Measurements from ENCODE around the gene WEE1.

DNA sequence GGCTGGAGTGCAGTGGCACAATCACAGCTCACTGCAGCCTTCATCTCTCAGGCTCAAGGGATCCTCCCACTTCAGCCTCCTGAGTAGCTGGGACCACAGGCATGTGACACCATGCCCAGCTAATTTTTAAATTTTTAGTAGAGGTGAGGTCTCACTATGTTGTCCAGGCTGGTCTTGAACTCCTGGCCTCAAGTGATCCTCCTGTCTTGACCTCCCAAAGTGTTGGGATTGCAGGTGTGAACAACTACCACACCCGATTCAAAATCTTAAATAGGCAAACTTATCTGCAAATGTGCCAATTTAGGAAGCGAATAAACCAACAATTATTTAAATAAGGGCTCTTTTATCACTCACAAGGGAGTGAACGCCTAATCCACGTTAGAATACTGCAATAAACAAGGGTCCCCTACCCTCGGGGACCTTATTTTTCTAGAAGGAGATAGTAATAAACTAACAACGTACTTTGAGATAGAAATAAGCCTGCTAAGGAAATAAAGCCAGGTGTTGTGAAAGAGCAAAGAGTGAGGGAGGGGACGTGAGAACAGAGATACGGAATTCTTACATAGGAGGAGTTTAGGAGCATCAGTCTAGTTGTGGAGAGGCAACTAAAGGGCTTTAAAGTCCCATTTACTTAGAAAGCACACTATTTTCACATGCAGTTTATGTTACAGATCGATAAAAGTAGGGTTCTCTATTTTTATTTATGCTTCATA lies 3.0 kb upstream of the WEE1 start:
- no peak for TF ChIP-seq ZNF302 (tag by site-specific recombination; IDR thresholded peaks at IDR 0.05; ENCODE audit: low read depth)
- TF ChIP-seq ZNF660 (tag by site-specific recombination; IDR thresholded peaks at IDR 0.05): no peak
- TF ChIP-seq, protein P1, sequence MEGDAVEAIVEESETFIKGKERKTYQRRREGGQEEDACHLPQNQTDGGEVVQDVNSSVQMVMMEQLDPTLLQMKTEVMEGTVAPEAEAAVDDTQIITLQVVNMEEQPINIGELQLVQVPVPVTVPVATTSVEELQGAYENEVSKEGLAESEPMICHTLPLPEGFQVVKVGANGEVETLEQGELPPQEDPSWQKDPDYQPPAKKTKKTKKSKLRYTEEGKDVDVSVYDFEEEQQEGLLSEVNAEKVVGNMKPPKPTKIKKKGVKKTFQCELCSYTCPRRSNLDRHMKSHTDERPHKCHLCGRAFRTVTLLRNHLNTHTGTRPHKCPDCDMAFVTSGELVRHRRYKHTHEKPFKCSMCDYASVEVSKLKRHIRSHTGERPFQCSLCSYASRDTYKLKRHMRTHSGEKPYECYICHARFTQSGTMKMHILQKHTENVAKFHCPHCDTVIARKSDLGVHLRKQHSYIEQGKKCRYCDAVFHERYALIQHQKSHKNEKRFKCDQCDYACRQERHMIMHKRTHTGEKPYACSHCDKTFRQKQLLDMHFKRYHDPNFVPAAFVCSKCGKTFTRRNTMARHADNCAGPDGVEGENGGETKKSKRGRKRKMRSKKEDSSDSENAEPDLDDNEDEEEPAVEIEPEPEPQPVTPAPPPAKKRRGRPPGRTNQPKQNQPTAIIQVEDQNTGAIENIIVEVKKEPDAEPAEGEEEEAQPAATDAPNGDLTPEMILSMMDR (tag by site-specific recombination; IDR thresholded peaks at IDR 0.05): no peak
- TF ChIP-seq ZNF561 (tag by site-specific recombination; IDR thresholded peaks at IDR 0.05; ENCODE audit: borderline replicate concordance): no peak
- TF ChIP-seq ZNF335 (tag by site-specific recombination; conservative IDR thresholded peaks at IDR 0.05): no peak
- TF ChIP-seq, protein P2, sequence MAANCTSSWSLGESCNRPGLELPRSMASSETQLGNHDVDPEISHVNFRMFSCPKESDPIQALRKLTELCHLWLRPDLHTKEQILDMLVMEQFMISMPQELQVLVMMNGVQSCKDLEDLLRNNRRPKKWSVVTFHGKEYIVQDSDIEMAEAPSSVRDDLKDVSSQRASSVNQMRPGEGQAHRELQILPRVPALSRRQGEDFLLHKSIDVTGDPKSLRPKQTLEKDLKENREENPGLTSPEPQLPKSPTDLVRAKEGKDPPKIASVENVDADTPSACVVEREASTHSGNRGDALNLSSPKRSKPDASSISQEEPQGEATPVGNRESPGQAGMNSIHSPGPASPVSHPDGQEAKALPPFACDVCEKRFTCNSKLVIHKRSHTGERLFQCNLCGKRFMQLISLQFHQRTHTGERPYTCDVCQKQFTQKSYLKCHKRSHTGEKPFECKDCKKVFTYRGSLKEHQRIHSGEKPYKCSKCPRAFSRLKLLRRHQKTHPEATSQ (tag by site-specific recombination; IDR thresholded peaks at IDR 0.05): no peak
- TF ChIP-seq ZNF670 (tag by site-specific recombination; IDR thresholded peaks at IDR 0.05; ENCODE audit: low read depth): no peak
- TF ChIP-seq ZNF76 (tag by site-specific recombination; IDR thresholded peaks at IDR 0.05; ENCODE audit: borderline replicate concordance, low read depth): no peak
- TF ChIP-seq ZNF138 (tag by site-specific recombination; IDR thresholded peaks at IDR 0.05; ENCODE audit: borderline replicate concordance): no peak
- TF ChIP-seq ZNF292 (tag by site-specific recombination; IDR thresholded peaks at IDR 0.05; ENCODE audit: borderline replicate concordance, low read depth): no peak
- TF ChIP-seq, protein P3, sequence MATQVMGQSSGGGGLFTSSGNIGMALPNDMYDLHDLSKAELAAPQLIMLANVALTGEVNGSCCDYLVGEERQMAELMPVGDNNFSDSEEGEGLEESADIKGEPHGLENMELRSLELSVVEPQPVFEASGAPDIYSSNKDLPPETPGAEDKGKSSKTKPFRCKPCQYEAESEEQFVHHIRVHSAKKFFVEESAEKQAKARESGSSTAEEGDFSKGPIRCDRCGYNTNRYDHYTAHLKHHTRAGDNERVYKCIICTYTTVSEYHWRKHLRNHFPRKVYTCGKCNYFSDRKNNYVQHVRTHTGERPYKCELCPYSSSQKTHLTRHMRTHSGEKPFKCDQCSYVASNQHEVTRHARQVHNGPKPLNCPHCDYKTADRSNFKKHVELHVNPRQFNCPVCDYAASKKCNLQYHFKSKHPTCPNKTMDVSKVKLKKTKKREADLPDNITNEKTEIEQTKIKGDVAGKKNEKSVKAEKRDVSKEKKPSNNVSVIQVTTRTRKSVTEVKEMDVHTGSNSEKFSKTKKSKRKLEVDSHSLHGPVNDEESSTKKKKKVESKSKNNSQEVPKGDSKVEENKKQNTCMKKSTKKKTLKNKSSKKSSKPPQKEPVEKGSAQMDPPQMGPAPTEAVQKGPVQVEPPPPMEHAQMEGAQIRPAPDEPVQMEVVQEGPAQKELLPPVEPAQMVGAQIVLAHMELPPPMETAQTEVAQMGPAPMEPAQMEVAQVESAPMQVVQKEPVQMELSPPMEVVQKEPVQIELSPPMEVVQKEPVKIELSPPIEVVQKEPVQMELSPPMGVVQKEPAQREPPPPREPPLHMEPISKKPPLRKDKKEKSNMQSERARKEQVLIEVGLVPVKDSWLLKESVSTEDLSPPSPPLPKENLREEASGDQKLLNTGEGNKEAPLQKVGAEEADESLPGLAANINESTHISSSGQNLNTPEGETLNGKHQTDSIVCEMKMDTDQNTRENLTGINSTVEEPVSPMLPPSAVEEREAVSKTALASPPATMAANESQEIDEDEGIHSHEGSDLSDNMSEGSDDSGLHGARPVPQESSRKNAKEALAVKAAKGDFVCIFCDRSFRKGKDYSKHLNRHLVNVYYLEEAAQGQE (tag by site-specific recombination; IDR thresholded peaks at IDR 0.05): no peak

All from HEK293 (cell line).